GM10266 (cell line): ENCODE data around the gene CLDN11.

Experiments used
- DNase-seq: peaks from one replicate; pipeline ENCODE4 v3.0.0; 2012; ENCODE audit errors: extremely low spot score
- TF ChIP-seq, protein P1 (sequence below): IDR thresholded peaks from 2 replicates; pipeline ENCODE4 v1.5.1; 2012; ENCODE audit warnings: mild to moderate bottlenecking, low read depth; ENCODE audit not compliant: control insufficient read depth, insufficient read depth; ENCODE audit errors: missing control alignments

CLDN11 gene

DNA sequence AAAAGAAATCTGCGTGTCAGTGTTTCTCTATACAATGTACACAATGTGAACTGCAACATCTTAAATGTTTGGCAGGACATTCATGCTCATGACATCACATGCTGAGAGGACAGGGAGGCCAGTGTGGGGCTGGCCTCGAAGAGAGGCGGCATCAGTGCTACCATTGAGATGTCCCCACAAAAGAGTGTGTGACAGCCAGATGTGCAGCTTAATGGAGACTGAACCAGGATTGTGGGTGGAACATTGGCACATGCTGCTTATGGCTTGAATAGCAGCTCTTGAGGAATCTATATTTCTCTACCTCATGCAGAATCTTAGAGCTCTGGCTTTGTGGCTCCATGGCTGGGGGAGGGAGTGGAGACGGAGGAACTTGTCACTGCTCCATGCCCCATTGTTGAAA, 18.5 kb downstream of the CLDN11 start:
- TF ChIP-seq, protein P1, sequence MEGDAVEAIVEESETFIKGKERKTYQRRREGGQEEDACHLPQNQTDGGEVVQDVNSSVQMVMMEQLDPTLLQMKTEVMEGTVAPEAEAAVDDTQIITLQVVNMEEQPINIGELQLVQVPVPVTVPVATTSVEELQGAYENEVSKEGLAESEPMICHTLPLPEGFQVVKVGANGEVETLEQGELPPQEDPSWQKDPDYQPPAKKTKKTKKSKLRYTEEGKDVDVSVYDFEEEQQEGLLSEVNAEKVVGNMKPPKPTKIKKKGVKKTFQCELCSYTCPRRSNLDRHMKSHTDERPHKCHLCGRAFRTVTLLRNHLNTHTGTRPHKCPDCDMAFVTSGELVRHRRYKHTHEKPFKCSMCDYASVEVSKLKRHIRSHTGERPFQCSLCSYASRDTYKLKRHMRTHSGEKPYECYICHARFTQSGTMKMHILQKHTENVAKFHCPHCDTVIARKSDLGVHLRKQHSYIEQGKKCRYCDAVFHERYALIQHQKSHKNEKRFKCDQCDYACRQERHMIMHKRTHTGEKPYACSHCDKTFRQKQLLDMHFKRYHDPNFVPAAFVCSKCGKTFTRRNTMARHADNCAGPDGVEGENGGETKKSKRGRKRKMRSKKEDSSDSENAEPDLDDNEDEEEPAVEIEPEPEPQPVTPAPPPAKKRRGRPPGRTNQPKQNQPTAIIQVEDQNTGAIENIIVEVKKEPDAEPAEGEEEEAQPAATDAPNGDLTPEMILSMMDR = no peak
- no peak for DNase-seq

GRCh38 chr3:170437696-170438407, 19.2 kb downstream of the CLDN11 start:
- no peak for DNase-seq
- TF ChIP-seq, protein P1 = no peak

DNA sequence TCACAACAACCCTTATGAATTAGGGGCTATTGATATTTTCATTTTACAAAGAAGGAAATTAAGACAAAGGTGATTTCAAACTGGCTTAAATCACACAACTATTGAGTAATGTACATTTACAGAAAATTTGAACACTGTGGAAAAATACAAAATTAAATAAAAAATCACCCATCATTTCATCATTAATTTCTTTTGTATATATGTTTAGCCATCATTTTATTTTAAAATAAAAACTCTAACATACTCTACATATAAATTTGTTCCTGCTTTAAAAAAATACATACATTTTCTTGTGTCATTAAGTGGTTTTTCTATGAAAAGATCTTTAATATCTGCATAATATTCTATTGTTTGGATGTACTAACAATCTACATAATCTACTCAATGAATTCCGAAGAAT, 20.2 kb downstream of the CLDN11 start:
- TF ChIP-seq, protein P1 = no peak

DNA sequence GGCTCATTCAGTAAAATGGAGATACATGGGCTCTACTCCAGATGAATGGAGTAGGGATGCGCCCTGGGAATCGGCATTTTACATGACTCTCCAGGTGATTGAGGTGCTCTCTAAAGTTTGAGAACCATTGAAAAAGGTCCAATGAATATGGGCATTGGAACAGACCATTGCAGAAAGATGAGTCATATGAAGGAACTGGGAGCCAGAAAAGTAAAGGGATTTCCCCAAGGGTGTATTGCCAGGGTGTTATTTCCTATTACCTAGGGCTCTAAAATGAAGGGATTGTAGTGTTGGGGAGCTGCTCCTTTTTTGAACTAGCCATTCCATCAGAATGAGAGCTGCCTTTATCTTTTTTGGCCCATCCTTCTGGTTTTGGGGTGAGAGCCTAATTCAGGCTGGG, 21.7 kb downstream of the CLDN11 start:
- TF ChIP-seq, protein P1 = no peak
- no peak for DNase-seq

More for the DNA sequence above, 20.2 kb downstream of the CLDN11 start:
- DNase-seq = no peak

DNA sequence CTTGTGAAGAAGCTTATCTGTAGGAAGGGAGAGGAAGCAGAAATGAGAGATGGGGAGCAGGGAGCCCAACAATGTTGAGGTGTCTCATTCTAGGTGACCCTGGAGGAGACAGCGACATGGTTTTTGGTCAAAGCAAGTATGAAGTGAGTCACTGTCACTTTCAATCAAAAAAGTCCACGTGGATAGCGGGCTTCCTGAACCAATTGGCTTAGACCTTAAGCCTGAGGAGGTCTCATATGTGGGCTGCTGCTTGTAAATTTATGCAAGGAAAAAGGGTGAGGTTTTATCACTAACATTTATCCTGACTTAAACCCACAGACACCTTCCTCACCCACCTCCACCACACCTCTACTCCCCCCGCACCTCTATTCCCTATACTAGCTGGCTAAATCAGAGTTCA, 22.7 kb downstream of the CLDN11 start:
- TF ChIP-seq, protein P1 = no peak

GRCh38 chr3:170442947-170443346, 24.3 kb downstream of the CLDN11 start:
- TF ChIP-seq, protein P1 = no peak
- DNase-seq = no peak

More for the DNA sequence above, 22.7 kb downstream of the CLDN11 start:
- DNase-seq = no peak

DNA sequence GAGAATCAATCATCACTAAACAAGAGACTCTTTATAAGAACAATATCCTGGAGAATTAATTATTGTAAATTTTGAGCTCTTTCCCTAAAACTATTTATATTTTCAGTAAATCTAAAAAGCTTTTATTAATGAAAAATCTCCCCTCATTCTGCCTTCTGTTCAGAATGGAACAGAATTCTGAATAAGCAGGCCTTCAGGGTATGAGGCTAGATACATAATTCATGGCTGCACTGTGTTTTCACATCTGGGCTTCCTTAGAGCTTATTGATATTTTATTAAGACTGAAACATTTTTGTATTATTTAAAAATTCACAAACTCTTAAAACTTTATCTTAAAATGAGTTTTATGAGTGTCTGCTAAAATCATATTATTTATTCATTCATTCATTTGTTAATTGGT, 24.8 kb downstream of the CLDN11 start:
- TF ChIP-seq, protein P1 = no peak

More for the DNA sequence above, 24.8 kb downstream of the CLDN11 start:
- no peak for DNase-seq
